H1 (cell line): ENCODE results near the gene NBL1. TPM values are rescaled to one million over a fixed set of nuclear protein-coding genes. Genes with fewer than 3 reads are reported as not detected.

ENCODE experiments used
- CTCF ChIA-PET: fragments of 300-600 bp; sonication (Branson Sonifier 250); formaldehyde crosslinking; loops from one replicate; lab custom pipeline; 2021; ENCODE audit not compliant: partially characterized antibody; lab: Charles Lee
- POLR2A ChIA-PET: fragments of 300-600 bp; sonication (Branson Sonifier 250); formaldehyde crosslinking; loops from one replicate; lab custom pipeline; 2021; ENCODE audit warnings: inconsistent platforms; ENCODE audit not compliant: partially characterized antibody; lab: Charles Lee
- DNase-seq, 2 experiments: peaks; one replicate each; pipeline versions ENCODE4 v3.0.0 to v3.0.0-alpha.2; 2010 to 2022; ENCODE audit warnings: low spot score in 2 of 2, low read depth in 1 of 2, mixed read lengths in 1 of 2
- FAIRE-seq: peaks from 2 replicates; lab custom pipeline; 2011; peaks lifted over from hg19 to GRCh38; lab: Jason Lieb, UNC
- H2AFZ ChIP-seq: 2 replicates; pipeline ENCODE4 v1.8.1; 2012; ENCODE audit warnings: low read length, inconsistent platforms
- H2AK5ac ChIP-seq: 2 replicates; pipeline ENCODE4 v1.6.1; 2013; ENCODE audit warnings: low read depth, low read length
- H2BK120ac ChIP-seq: replicated peaks from 2 replicates; pipeline ENCODE3; 2013; ENCODE audit warnings: low read depth, low read length, inconsistent platforms
- H2BK12ac ChIP-seq: 2 replicates; pipeline ENCODE4 v1.6.1; 2013; ENCODE audit warnings: low read depth, low read length
- H2BK15ac ChIP-seq: 2 replicates; pipeline ENCODE4 v1.6.1; 2013; ENCODE audit warnings: low read length
- H2BK20ac ChIP-seq: 2 replicates; pipeline ENCODE4 v1.6.1; 2013; ENCODE audit warnings: low read length
- H2BK5ac ChIP-seq: 2 replicates; pipeline ENCODE4 v1.6.1; 2013; ENCODE audit warnings: low read depth, low read length
- H3K14ac ChIP-seq: 2 replicates; pipeline ENCODE4 v1.6.1; 2013; ENCODE audit warnings: inconsistent platforms; ENCODE audit not compliant: insufficient read length
- H3K18ac ChIP-seq: 2 replicates; pipeline ENCODE4 v1.6.1; 2013; ENCODE audit warnings: low read length; ENCODE audit errors: extremely low read depth
- H3K23ac ChIP-seq: 2 replicates; pipeline ENCODE4 v1.6.1; 2013; ENCODE audit warnings: inconsistent platforms; ENCODE audit not compliant: insufficient read length
- H3K23me2 ChIP-seq: 2 replicates; pipeline ENCODE4 v1.6.1; 2013; ENCODE audit warnings: low read depth, low read length
- H3K27ac ChIP-seq: 2 replicates; pipeline ENCODE4 v1.6.1; 2011; ENCODE audit warnings: low read depth, low read length, inconsistent platforms
- H3K27me3 ChIP-seq, 4 experiments: replicated peaks in 1 of 4; 1 replicate in 1 of 4; 2 replicates in 3 of 4; pipeline versions ENCODE4 v1.6.1 to v1.8.1; 2011 to 2013; ENCODE audit warnings: low read length in 3 of 4, mild to moderate bottlenecking in 3 of 4, inconsistent platforms in 2 of 4, mixed read lengths in 2 of 4, moderate library complexity in 1 of 4; ENCODE audit not compliant: control insufficient read depth in 3 of 4, insufficient read depth in 3 of 4; ENCODE audit errors: extremely low read depth in 1 of 4
- H3K36me3 ChIP-seq, 4 experiments: 2 replicates each; pipeline versions ENCODE4 v1.6.1 to v1.8.1; 2011 to 2013; ENCODE audit warnings: mild to moderate bottlenecking in 4 of 4, low read length in 3 of 4, moderate library complexity in 2 of 4, control low read depth in 1 of 4, inconsistent platforms in 1 of 4; ENCODE audit not compliant: insufficient read depth in 4 of 4, control insufficient read depth in 2 of 4
- H3K4ac ChIP-seq: replicated peaks from 2 replicates; pipeline ENCODE3; 2013; ENCODE audit warnings: low read length, low read depth, mixed read lengths, inconsistent platforms; ENCODE audit not compliant: insufficient read length
- H3K4me1 ChIP-seq, 4 experiments: replicated peaks in 1 of 4; 1 replicate in 1 of 4; 2 replicates in 3 of 4; pipeline versions ENCODE4 v1.6.1 to v1.8.1; 2011 to 2013; ENCODE audit warnings: low read length in 3 of 4, inconsistent platforms in 2 of 4, mixed read lengths in 1 of 4; ENCODE audit not compliant: insufficient read depth in 4 of 4, control insufficient read depth in 3 of 4
- H3K4me2 ChIP-seq, 2 experiments: 2 replicates each; pipeline versions ENCODE4 v1.6.1 to v1.8.1; 2011 to 2013; ENCODE audit warnings: low read depth in 2 of 2, low read length in 2 of 2, control low read depth in 1 of 2, inconsistent platforms in 1 of 2, mild to moderate bottlenecking in 1 of 2; ENCODE audit not compliant: insufficient read depth in 1 of 2
- H3K4me3 ChIP-seq, 4 experiments: fragments of 200-600, 300-600 bp in 1 of 4; sonication (generic), shearing (Covaris generic), sonication (Bioruptor Twin) in 1 of 4; 2 replicates each; pipeline versions ENCODE4 v1.5.1 to v1.8.1; 2011 to 2016; ENCODE audit warnings: low read length in 4 of 4, low read depth in 3 of 4, control low read depth in 2 of 4, inconsistent platforms in 2 of 4, mild to moderate bottlenecking in 2 of 4, mixed read lengths in 1 of 4, moderate library complexity in 1 of 4; ENCODE audit not compliant: insufficient read depth in 2 of 4; ENCODE audit errors: extremely low read depth in 1 of 4
- H3K56ac ChIP-seq: replicated peaks from 2 replicates; pipeline ENCODE3; 2013; ENCODE audit warnings: low read depth, mild to moderate bottlenecking, mixed read lengths, low read length, inconsistent platforms; ENCODE audit not compliant: insufficient read length
- H3K79me1 ChIP-seq: 2 replicates; pipeline ENCODE4 v1.6.1; 2013; ENCODE audit warnings: low read depth, low read length, control low read depth
- H3K79me2 ChIP-seq, 2 experiments: 2 replicates each; pipeline versions ENCODE4 v1.6.1 to v1.8.1; 2012 to 2013; ENCODE audit warnings: low read length in 2 of 2, mild to moderate bottlenecking in 2 of 2, inconsistent platforms in 1 of 2; ENCODE audit not compliant: insufficient read depth in 2 of 2, control insufficient read depth in 1 of 2
- H3K9ac ChIP-seq, 4 experiments: replicated peaks in 1 of 4; 1 replicate in 1 of 4; 2 replicates in 3 of 4; pipeline versions ENCODE4 v1.6.1 to v1.8.1; 2011 to 2013; ENCODE audit warnings: low read depth in 3 of 4, low read length in 3 of 4, control low read depth in 2 of 4, mild to moderate bottlenecking in 2 of 4, moderate library complexity in 2 of 4, inconsistent platforms in 1 of 4; ENCODE audit errors: extremely low read depth in 1 of 4
- H3K9me3 ChIP-seq, 2 experiments: 2 replicates each; pipeline versions ENCODE4 v1.6.1 to v1.8.1; 2012 to 2013; ENCODE audit warnings: mild to moderate bottlenecking in 2 of 2, moderate library complexity in 2 of 2, control low read depth in 1 of 2, inconsistent platforms in 1 of 2, low read depth in 1 of 2, low read length in 1 of 2, mixed read lengths in 1 of 2; ENCODE audit not compliant: insufficient read depth in 2 of 2
- H4K20me1 ChIP-seq, 2 experiments: replicated peaks in 1 of 2; 2 replicates each; pipeline versions ENCODE3 to v1.8.1; 2011 to 2013; ENCODE audit warnings: inconsistent platforms in 2 of 2, low read length in 2 of 2, mild to moderate bottlenecking in 1 of 2; ENCODE audit not compliant: insufficient read depth in 2 of 2, control insufficient read depth in 1 of 2
- H4K5ac ChIP-seq: 2 replicates; pipeline ENCODE4 v1.6.1; 2013; ENCODE audit warnings: low read length, low read depth, mixed read lengths, inconsistent platforms; ENCODE audit not compliant: insufficient read length
- H4K8ac ChIP-seq: 2 replicates; pipeline ENCODE4 v1.8.0; 2013; ENCODE audit warnings: mild to moderate bottlenecking, moderate library complexity, low read length, inconsistent platforms; ENCODE audit not compliant: insufficient read depth; ENCODE audit errors: extremely low read depth
- H4K91ac ChIP-seq: replicated peaks from 2 replicates; pipeline ENCODE3; 2013; ENCODE audit warnings: low read length, mixed read lengths, inconsistent platforms; ENCODE audit not compliant: insufficient read length
- CBX5 ChIP-seq: fragments of 300-800, 300-1000 bp; sonication (generic); IDR thresholded peaks from 2 replicates; pipeline ENCODE4 v1.7.1; 2016; ENCODE audit warnings: antibody characterized with exemption, low read length, low read depth
- EZH2 ChIP-seq: fragments of 200-600 bp; sonication (generic); IDR thresholded peaks from 2 replicates; pipeline ENCODE4 v1.7.1; 2012; ENCODE audit warnings: low read depth, mild to moderate bottlenecking, moderate library complexity, low read length, inconsistent platforms; ENCODE audit not compliant: severe bottlenecking
- JUND ChIP-seq: IDR thresholded peaks from 2 replicates; pipeline ENCODE4 v1.6.1; 2011; ENCODE audit warnings: mild to moderate bottlenecking, improper control_type of control experiment, low read length
- POLR2A ChIP-seq, 2 experiments: IDR thresholded peaks; 1 replicate in 1 of 2; 2 replicates in 1 of 2; pipeline ENCODE4 v1.6.1; 2011; ENCODE audit warnings: low read depth in 2 of 2, low read length in 2 of 2, mild to moderate bottlenecking in 2 of 2; ENCODE audit errors: control extremely low read depth in 1 of 2
- ZNF274 ChIP-seq: IDR thresholded peaks from 2 replicates; pipeline ENCODE4 v1.7.0; 2012; ENCODE audit warnings: low read length, borderline replicate concordance; ENCODE audit errors: extremely low read depth
- WGBS, 2 experiments: shearing (Covaris generic) in 1 of 2; methylation state at CpG; one replicate each; pipeline versions ENCODE4 v1.1.6 to v1.1.7; 2013 to 2015; ENCODE audit warnings: low lambda C conversion rate in 2 of 2, mixed read lengths in 2 of 2, inconsistent platforms in 1 of 2, low coverage in 1 of 2, missing lambda C conversion rate in 1 of 2; ENCODE audit not compliant: insufficient replicate concordance in 2 of 2, insufficient coverage in 1 of 2, insufficient read length in 1 of 2; ENCODE audit errors: extremely low coverage in 1 of 2, missing lambda C conversion rate in 1 of 2; 5-methylcytosine and 5-hydroxymethylcytosine counted together
- polyA plus RNA-seq, 7 experiments: library from polyadenylated mRNA; depleted of rRNA in 3 of 7; stranded (reverse) in 5 of 7; unstranded in 2 of 7; fragments of >200 nt in 5 of 7; fragments of 200-250 nt in 2 of 7; gene quantifications; 1 replicate in 5 of 7; 2 replicates in 1 of 7; 4 replicates in 1 of 7; pipeline versions ENCODE4 v1.2.1 to v1.2.3, GENCODE V29; 2011 to 2013; ENCODE audit warnings: missing spikeins in 2 of 7, mixed read lengths in 2 of 7
- total RNA-seq: library from RNA; stranded (reverse); fragmentation: NEBNext Ultra II Directional; extraction: Animal tissue kit (Norgen Biotek cat#: 25700); gene quantifications from 2 replicates; pipeline ENCODE4 v1.2.1, GENCODE V29; 2021
- TF ChIP-seq, protein P1 (sequence below): IDR thresholded peaks from 2 replicates; pipeline ENCODE4 v1.6.1; 2012; ENCODE audit warnings: low read length, inconsistent platforms
- TF ChIP-seq, protein P2 (sequence below): IDR thresholded peaks from 2 replicates; pipeline ENCODE4 v1.6.1; 2012; ENCODE audit warnings: inconsistent platforms

Gene NBL1
- total and polyA plus RNA-seq, 2 of the 8 experiments (the other 6 are each of a cell fraction or from before 2014, with no cell fraction given): 8.7 to 9.7 TPM

DNA sequence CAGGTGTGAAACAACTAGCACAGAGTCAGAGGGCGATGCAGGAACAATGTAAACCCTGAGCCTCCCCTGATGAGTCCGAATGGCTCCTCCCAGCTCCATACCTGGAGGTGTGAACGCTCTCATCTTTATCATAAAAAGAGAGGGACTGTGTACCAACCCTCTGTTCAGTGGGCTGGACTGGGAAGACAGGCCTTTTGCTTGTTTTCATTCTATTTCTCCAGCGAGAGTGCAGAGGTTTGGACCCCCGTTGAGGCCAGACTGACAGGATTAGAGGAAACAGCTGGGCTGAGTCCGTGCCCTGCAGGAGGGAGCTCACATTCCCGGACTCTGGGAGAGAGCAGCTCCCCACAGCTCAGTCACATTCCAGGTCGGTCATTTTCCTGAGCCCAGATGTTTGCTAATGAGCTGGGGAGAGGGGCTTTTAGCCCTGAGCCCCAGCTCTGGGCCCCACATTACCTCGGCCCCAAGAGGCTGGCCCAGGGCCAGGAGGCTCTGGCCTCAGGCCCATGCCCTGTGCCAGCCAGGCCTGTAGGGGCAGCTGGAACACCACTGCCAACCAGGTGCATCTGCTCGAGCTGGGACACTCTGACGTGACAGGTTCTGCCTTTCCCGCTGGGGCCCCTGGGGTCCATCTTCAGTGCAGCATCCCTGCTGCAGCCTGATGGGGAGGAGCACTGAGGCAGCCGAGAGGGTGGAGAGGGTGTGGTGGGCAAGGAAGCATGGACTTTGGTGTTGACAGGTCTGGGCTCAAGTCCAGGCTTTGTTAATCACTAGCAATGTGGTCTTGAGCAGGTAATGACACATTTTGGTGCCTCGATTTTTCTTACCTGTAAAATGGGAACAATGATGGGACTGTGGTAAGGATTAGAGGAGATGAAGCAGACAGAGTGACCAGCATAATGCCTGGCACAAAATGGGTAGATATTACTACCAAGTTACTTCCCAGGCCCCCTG lies 3.5 kb upstream of the NBL1 start:
- peaks cover 22 to 42% (median 29%) of the 10 kb centered on the region in 4 experiments for H3K27me3 ChIP-seq
- 35% methylated on average over 14 of the region's 14 CpGs; no CpG with 5 or more reads in 1 of the 2 experiments for WGBS, 2 experiments
- TF ChIP-seq, protein P1, sequence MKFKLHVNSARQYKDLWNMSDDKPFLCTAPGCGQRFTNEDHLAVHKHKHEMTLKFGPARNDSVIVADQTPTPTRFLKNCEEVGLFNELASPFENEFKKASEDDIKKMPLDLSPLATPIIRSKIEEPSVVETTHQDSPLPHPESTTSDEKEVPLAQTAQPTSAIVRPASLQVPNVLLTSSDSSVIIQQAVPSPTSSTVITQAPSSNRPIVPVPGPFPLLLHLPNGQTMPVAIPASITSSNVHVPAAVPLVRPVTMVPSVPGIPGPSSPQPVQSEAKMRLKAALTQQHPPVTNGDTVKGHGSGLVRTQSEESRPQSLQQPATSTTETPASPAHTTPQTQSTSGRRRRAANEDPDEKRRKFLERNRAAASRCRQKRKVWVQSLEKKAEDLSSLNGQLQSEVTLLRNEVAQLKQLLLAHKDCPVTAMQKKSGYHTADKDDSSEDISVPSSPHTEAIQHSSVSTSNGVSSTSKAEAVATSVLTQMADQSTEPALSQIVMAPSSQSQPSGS: no peak
- no peak for TF ChIP-seq EZH2
- no peak for TF ChIP-seq CBX5
- no peak for TF ChIP-seq POLR2A (IDR thresholded peaks at IDR 0.05; ENCODE audit: control extremely low read depth in 1 of 2, low read depth in 2 of 2, low read length in 2 of 2)
- TF ChIP-seq, protein P2, sequence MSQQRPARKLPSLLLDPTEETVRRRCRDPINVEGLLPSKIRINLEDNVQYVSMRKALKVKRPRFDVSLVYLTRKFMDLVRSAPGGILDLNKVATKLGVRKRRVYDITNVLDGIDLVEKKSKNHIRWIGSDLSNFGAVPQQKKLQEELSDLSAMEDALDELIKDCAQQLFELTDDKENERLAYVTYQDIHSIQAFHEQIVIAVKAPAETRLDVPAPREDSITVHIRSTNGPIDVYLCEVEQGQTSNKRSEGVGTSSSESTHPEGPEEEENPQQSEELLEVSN: no peak
- no peak for TF ChIP-seq ZNF274
- TF ChIP-seq JUND: no peak

More for the DNA sequence above, 3.5 kb upstream of the NBL1 start:
- POLR2A ChIA-PET: interaction anchor here (0.7 to 1.6 kb wide), 3 partner anchors 12 to 329 kb away, joined by 3 read pairs; partner anchors contain the start of genes AKR7A2 and SLC66A1
- Histone ChIP-seq H3K18ac (no peak overlapping the region), H3K79me1 (no peaks in the 10 kb centered on the region), H3K23me2 (peaks cover 10% of the 10 kb centered on the region; the same call in 1 of the 2 replicates), H3K4me3 (no peak overlapping the region), H3K4me1 (peaks cover 5 to 14% (median 9%) of the 10 kb centered on the region in 4 experiments), H2BK12ac (peak overlapping the region; percentile 61; the same call in 1 of the 2 replicates), H2BK5ac (no peak overlapping the region; the same call in 1 of the 2 replicates), H4K5ac (no peak overlapping the region), H3K9me3 (no peaks in the 10 kb centered on the region), H4K91ac (no peak overlapping the region), H4K8ac (no peak overlapping the region; the same call in 1 of the 2 replicates), H2AK5ac (no peak overlapping the region), H2BK15ac (0 out of 2 replicates have a peak overlapping the region, but pooled peaks have one; percentile 55), H3K56ac (no peak overlapping the region), H3K79me2 (no peaks in the 10 kb centered on the region), H2BK20ac (peak overlapping the region; percentile 55; the same call in 1 of the 2 replicates), H3K9ac (no peak overlapping the region), H3K14ac (no peak overlapping the region), H2BK120ac (no peak overlapping the region), H4K20me1 (peaks cover 0 to 5% of the 10 kb centered on the region in 2 experiments), H3K23ac (no peak overlapping the region), H3K4me2 (peak overlapping the region in 1 of 2 experiments; percentile 52; a peak in 1 of 4 replicates), H3K36me3 (no peaks in the 10 kb centered on the region), H2AFZ (no peak overlapping the region), H3K4ac (no peak overlapping the region), H3K27ac (no peak overlapping the region)
- FAIRE-seq (no peak), DNase-seq (peak in 1 of 2 experiments; percentile 73)
- CTCF ChIA-PET: interaction anchor here (0.6 to 7.2 kb wide), 20 partner anchors 11 to 299 kb away, joined by 3 to 63 read pairs (median 3); no protein-coding TSS in a partner anchor
